K562 (cell line): ENCODE results near the gene CCDC9. TPM values are rescaled to one million over a fixed set of nuclear protein-coding genes. Genes with fewer than 3 reads are reported as not detected.

Experiments
- BHLHE40 ChIP-seq: IDR thresholded peaks from 2 replicates; pipeline ENCODE4 v1.6.1; 2011; ENCODE audit warnings: low read length, improper control_type of control experiment
- BRD4 ChIP-seq: fragments of 200-600 bp; sonication (generic); IDR thresholded peaks from 2 replicates; pipeline ENCODE4 v1.6.1; 2017; ENCODE audit warnings: inconsistent platforms
- CBFB ChIP-seq: sonication (generic); formaldehyde crosslinking; IDR thresholded peaks from 2 replicates; pipeline ENCODE4 v1.4.0; 2020; ENCODE audit warnings: mild to moderate bottlenecking, missing genetic modification reagents
- CTBP1 ChIP-seq: fragments of 450-650 bp; IDR thresholded peaks from 2 replicates; pipeline ENCODE4 v1.6.1; 2016; ENCODE audit warnings: borderline replicate concordance
- EGR1 ChIP-seq: fragments of 450-650 bp; conservative IDR thresholded peaks from 2 replicates; pipeline ENCODE4 v1.6.1; 2017; ENCODE audit warnings: mild to moderate bottlenecking
- FOXK2 ChIP-seq, 2 experiments: fragments of 450-650 bp; IDR thresholded peaks in 1 of 2; conservative IDR thresholded peaks in 1 of 2; 2 replicates each; pipeline ENCODE4 v1.6.1; 2016; ENCODE audit warnings: low read depth in 2 of 2, mild to moderate bottlenecking in 1 of 2
- JUN ChIP-seq, 2 experiments: sonication (generic) in 1 of 2; formaldehyde crosslinking in 1 of 2; IDR thresholded peaks; 2 replicates each; pipeline versions ENCODE4 v1.6.1 to v1.8.0; 2012 to 2022; ENCODE audit warnings: borderline replicate concordance in 2 of 2, mild to moderate bottlenecking in 2 of 2, improper control_type of control experiment in 1 of 2, low read depth in 1 of 2, low read length in 1 of 2, missing genetic modification reagents in 1 of 2
- NCOA2 ChIP-seq, 2 experiments: fragments of 450-650 bp; IDR thresholded peaks; 2 replicates each; pipeline ENCODE4 v1.6.1; 2018; ENCODE audit warnings: mild to moderate bottlenecking in 2 of 2, moderate library complexity in 1 of 2; ENCODE audit not compliant: partially characterized antibody in 2 of 2
- NR2F6 ChIP-seq: fragments of 450-650 bp; formaldehyde crosslinking; IDR thresholded peaks from 2 replicates; pipeline ENCODE4 v1.4.0; 2020; ENCODE audit warnings: mild to moderate bottlenecking
- PHF20 ChIP-seq: fragments of 450-650 bp; IDR thresholded peaks from 2 replicates; pipeline ENCODE4 v1.6.1; 2018; ENCODE audit not compliant: partially characterized antibody
- POLR2G ChIP-seq: fragments of 200-400 bp; formaldehyde crosslinking; IDR thresholded peaks from 2 replicates; pipeline ENCODE4 v1.6.1; 2017; ENCODE audit warnings: low read depth, mild to moderate bottlenecking, antibody characterized with exemption, low read length, moderate library complexity
- RBM34 ChIP-seq: fragments of 200-400 bp; formaldehyde crosslinking; IDR thresholded peaks from 2 replicates; pipeline ENCODE4 v1.6.1; 2018; ENCODE audit warnings: low read length, borderline replicate concordance; ENCODE audit not compliant: insufficient read depth
- SAP30 ChIP-seq: fragments of 200-600 bp; sonication (generic); IDR thresholded peaks from 2 replicates; pipeline ENCODE4 v1.6.1; 2012; ENCODE audit warnings: borderline replicate concordance, low read depth, mild to moderate bottlenecking, moderate library complexity, low read length, control low read depth, inconsistent platforms; ENCODE audit not compliant: insufficient read depth, poor library complexity, severe bottlenecking
- SMAD3 ChIP-seq: fragments of 450-650 bp; formaldehyde crosslinking; conservative IDR thresholded peaks from 2 replicates; pipeline ENCODE4 v1.4.0; 2020; ENCODE audit warnings: mild to moderate bottlenecking
- TAL1 ChIP-seq: fragments of 450-650 bp; IDR thresholded peaks from 2 replicates; pipeline ENCODE4 v1.6.1; 2016; ENCODE audit warnings: mild to moderate bottlenecking
- ZNF778 ChIP-seq: fragments of 450-650 bp; formaldehyde crosslinking; IDR thresholded peaks from 2 replicates; pipeline ENCODE4 v1.4.0; 2020; ENCODE audit warnings: mild to moderate bottlenecking, moderate library complexity
- polyA plus RNA-seq, 8 experiments: library from polyadenylated mRNA; depleted of rRNA in 4 of 8; stranded (reverse) in 5 of 8; unstranded in 3 of 8; fragments of >200 nt; fragmentation: Nextera tagmentation in 2 of 8; fragmentation: Illumina TruSeq in 1 of 8; extraction: Ambion mirVana in 2 of 8; extraction: Trizol in 1 of 8; gene quantifications; 2 replicates each; pipeline versions ENCODE4 v1.2.1 to v1.2.3, GENCODE V29; 2011 to 2014; ENCODE audit warnings: inconsistent platforms in 1 of 8, missing spikeins in 1 of 8
- total RNA-seq, 7 experiments: library from RNA; depleted of rRNA in 6 of 7; stranded (reverse); fragments of >200 nt in 6 of 7; fragmentation: Illumina TruSeq in 2 of 7; extraction: Trizol in 2 of 7; gene quantifications; 2 replicates each; pipeline versions ENCODE4 v1.2.1 to v1.2.3, GENCODE V29; 2011 to 2021; ENCODE audit warnings: low replicate concordance in 1 of 7
- TF ChIP-seq, protein P1 (sequence below), 2 experiments: fragments of 450-650 bp; IDR thresholded peaks; 2 replicates each; pipeline ENCODE4 v1.6.1; 2018; ENCODE audit warnings: mild to moderate bottlenecking in 2 of 2, low read depth in 1 of 2; ENCODE audit not compliant: partially characterized antibody in 2 of 2
- TF ChIP-seq, protein P2 (sequence below): conservative IDR thresholded peaks from 2 replicates; pipeline ENCODE4 v1.6.1; 2011; ENCODE audit warnings: low read depth, mild to moderate bottlenecking, low read length; ENCODE audit not compliant: control insufficient read depth
- TF ChIP-seq, protein P3 (sequence below), 2 experiments: IDR thresholded peaks; 2 replicates each; pipeline ENCODE4 v1.6.1; 2011; ENCODE audit warnings: borderline replicate concordance in 1 of 2, control low read depth in 1 of 2, low read depth in 1 of 2, low read length in 1 of 2, mild to moderate bottlenecking in 1 of 2, mixed read lengths in 1 of 2, moderate library complexity in 1 of 2; ENCODE audit not compliant: insufficient read depth in 1 of 2, insufficient read length in 1 of 2, poor library complexity in 1 of 2, severe bottlenecking in 1 of 2; ENCODE audit errors: extremely low read depth in 1 of 2

CCDC9 gene
- total and polyA plus RNA-seq, 9 of the 15 experiments (the other 6 are each of a cell fraction or from before 2014, with no cell fraction given): 0.23 to 38.6 (median 8.4) TPM

DNA sequence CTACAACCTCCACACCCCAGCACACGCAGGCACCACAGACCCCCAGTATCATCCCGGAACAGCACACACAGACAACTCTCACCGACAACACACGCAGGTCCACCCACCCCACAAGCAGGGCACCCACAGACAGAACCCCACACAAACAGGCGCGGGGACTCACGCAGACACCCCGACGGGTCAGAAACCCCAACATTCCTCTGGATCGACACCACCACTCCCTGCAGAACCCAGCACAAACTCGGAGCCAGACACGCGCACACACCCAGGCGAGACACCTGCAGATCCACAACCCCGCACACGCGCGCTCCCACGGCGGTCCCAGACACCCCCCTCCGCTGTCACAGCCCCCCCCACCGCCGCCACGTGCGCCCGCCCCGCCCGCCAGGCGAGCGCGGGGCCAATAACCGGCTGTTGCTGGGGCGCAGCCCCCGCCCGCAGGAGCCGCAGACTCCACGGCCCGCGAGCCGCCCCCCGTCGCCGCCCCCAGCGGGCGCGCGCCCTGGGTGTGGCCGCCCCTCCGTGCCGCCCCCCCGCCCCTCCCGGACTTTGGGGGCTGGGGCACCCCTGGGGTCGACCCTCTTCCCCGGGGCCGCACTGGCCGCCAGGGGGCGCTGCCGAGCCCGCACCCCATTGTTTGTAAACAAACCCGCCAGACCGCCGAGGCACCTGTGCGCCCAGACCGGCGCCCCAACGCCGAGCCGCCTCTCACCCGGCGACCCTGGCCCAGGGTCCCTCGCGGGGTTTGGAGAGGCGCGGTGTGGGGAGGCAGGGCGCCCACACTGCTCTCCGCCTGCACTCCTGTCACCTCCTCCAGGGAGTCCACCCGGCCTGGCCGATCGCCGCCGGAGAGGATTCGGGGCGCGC lies 26.0 kb upstream of the CCDC9 start (continued):
- TF ChIP-seq, protein P1, sequence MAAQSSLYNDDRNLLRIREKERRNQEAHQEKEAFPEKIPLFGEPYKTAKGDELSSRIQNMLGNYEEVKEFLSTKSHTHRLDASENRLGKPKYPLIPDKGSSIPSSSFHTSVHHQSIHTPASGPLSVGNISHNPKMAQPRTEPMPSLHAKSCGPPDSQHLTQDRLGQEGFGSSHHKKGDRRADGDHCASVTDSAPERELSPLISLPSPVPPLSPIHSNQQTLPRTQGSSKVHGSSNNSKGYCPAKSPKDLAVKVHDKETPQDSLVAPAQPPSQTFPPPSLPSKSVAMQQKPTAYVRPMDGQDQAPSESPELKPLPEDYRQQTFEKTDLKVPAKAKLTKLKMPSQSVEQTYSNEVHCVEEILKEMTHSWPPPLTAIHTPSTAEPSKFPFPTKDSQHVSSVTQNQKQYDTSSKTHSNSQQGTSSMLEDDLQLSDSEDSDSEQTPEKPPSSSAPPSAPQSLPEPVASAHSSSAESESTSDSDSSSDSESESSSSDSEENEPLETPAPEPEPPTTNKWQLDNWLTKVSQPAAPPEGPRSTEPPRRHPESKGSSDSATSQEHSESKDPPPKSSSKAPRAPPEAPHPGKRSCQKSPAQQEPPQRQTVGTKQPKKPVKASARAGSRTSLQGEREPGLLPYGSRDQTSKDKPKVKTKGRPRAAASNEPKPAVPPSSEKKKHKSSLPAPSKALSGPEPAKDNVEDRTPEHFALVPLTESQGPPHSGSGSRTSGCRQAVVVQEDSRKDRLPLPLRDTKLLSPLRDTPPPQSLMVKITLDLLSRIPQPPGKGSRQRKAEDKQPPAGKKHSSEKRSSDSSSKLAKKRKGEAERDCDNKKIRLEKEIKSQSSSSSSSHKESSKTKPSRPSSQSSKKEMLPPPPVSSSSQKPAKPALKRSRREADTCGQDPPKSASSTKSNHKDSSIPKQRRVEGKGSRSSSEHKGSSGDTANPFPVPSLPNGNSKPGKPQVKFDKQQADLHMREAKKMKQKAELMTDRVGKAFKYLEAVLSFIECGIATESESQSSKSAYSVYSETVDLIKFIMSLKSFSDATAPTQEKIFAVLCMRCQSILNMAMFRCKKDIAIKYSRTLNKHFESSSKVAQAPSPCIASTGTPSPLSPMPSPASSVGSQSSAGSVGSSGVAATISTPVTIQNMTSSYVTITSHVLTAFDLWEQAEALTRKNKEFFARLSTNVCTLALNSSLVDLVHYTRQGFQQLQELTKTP (IDR thresholded peaks at IDR 0.05; ENCODE audit: low read depth in 1 of 2, partially characterized antibody in 2 of 2): peak in 1 of 2 experiments; percentile 20
- TF ChIP-seq, protein P2, sequence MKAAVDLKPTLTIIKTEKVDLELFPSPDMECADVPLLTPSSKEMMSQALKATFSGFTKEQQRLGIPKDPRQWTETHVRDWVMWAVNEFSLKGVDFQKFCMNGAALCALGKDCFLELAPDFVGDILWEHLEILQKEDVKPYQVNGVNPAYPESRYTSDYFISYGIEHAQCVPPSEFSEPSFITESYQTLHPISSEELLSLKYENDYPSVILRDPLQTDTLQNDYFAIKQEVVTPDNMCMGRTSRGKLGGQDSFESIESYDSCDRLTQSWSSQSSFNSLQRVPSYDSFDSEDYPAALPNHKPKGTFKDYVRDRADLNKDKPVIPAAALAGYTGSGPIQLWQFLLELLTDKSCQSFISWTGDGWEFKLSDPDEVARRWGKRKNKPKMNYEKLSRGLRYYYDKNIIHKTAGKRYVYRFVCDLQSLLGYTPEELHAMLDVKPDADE: peak; percentile 65
- TF ChIP-seq BRD4 (peak; percentile 60; the same call in 1 of the 2 replicates), RBM34 (0 out of 2 replicates have a peak, but pooled peaks have one; percentile 63), TAL1 (0 out of 2 replicates have a peak, but pooled peaks have one; percentile 6), SMAD3 (CRISPR knock-in tag) (0 out of 2 replicates have a peak, but pooled peaks have one; percentile 33), ZNF778 (CRISPR knock-in tag) (no peak), PHF20 (peak; percentile 47), POLR2G (peak; percentile 71), EGR1 (no peak), FOXK2 (conservative IDR thresholded peaks at IDR 0.05 in 1 of 2, IDR thresholded peaks at IDR 0.05 in 1 of 2; ENCODE audit: low read depth in 2 of 2) (peak; percentile 80 to 91), CBFB (CRISPR knock-in tag) (no peak), CTBP1 (peak; percentile 60; the same call in 1 of the 2 replicates), SAP30 (peak; percentile 96), JUN (IDR thresholded peaks at IDR 0.05; ENCODE audit: borderline replicate concordance, low read depth, low read length) (0 out of 2 replicates have a peak, but pooled peaks have one; percentile 22), JUN (CRISPR knock-in tag; IDR thresholded peaks at IDR 0.05; ENCODE audit: borderline replicate concordance) (no peak), NCOA2 (IDR thresholded peaks at IDR 0.05; ENCODE audit: partially characterized antibody in 2 of 2) (no peak), NR2F6 (CRISPR knock-in tag) (0 out of 2 replicates have a peak, but pooled peaks have one; percentile 12), BHLHE40 (no peak; the same call in 1 of the 2 replicates)
- TF ChIP-seq, protein P3, sequence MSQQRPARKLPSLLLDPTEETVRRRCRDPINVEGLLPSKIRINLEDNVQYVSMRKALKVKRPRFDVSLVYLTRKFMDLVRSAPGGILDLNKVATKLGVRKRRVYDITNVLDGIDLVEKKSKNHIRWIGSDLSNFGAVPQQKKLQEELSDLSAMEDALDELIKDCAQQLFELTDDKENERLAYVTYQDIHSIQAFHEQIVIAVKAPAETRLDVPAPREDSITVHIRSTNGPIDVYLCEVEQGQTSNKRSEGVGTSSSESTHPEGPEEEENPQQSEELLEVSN (IDR thresholded peaks at IDR 0.05; ENCODE audit: borderline replicate concordance in 1 of 2, extremely low read depth in 1 of 2, insufficient read depth in 1 of 2, insufficient read length in 1 of 2, low read depth in 1 of 2, low read length in 1 of 2, poor library complexity in 1 of 2, severe bottlenecking in 1 of 2): peak; percentile 15 to 79
